Mucosa of descending colon (tissue), 3 donors: ENCODE measurements around the gene AREG. TPM values are rescaled to one million over a fixed set of nuclear protein-coding genes. Genes with fewer than 3 reads are reported as not detected.

Experiments used
- ATAC-seq: fragments of 200-7000 bp; cut with Tn5 transposase; one replicate; pipeline ENCODE4 v1.9.1; 2020; ENCODE audit warnings: mild to moderate bottlenecking, moderate library complexity
- DNase-seq, 3 donors: peaks; one replicate each; pipeline ENCODE4 v3.0.0-alpha.2; 2020
- H3K36me3 ChIP-seq: fragments of 200-600 bp; one replicate; pipeline ENCODE4 v1.8.0; 2021; ENCODE audit warnings: low read depth, mild to moderate bottlenecking
- H3K4me1 ChIP-seq: fragments of 200-600 bp; one replicate; pipeline ENCODE4 v1.8.0; 2021; ENCODE audit warnings: low read depth, mild to moderate bottlenecking
- H3K4me3 ChIP-seq: fragments of 200-600 bp; one replicate; pipeline ENCODE4 v1.8.0; 2021; ENCODE audit warnings: mild to moderate bottlenecking
- H3K9me3 ChIP-seq: fragments of 200-600 bp; one replicate; pipeline ENCODE4 v1.8.0; 2021; ENCODE audit warnings: mild to moderate bottlenecking
- intact Hi-C, 2 donors: fragments of 100-400 bp; cut with DNase I in 1 of 2; cut with micrococcal nuclease in 1 of 2; formaldehyde crosslinking; loops; one replicate each; pipeline versions ENCODE4 v1.11.0 to v1.11.1; 2022; cut with DNase I, micrococcal nuclease
- total RNA-seq, 3 donors: library from RNA; stranded (reverse); fragmentation: NEBNext Ultra II Directional in 2 of 3; extraction: Animal tissue kit (Norgen Biotek cat#: 25700) in 2 of 3; gene quantifications; one replicate each; pipeline versions ENCODE4 v1.2.1 to v1.2.4, GENCODE V29; 2021 to 2023
- TF ChIP-seq, protein P1 (sequence below): fragments of 200-600 bp; IDR thresholded peaks from one replicate; pipeline ENCODE4 v1.8.0; 2022; ENCODE audit warnings: antibody characterized with exemption, mild to moderate bottlenecking
- donor health status: DM: no; HTN: no; CAD: no; lungs with moderate emphysema.
- donor health status: DM: no; HTN: no; CAD: no.
- donor health status: DM: no; HTN: yes; CAD: no.

AREG gene
- total RNA-seq, 3 donors from 2014 or later = 16.9 to 26.2 (median 18.9) TPM

DNA sequence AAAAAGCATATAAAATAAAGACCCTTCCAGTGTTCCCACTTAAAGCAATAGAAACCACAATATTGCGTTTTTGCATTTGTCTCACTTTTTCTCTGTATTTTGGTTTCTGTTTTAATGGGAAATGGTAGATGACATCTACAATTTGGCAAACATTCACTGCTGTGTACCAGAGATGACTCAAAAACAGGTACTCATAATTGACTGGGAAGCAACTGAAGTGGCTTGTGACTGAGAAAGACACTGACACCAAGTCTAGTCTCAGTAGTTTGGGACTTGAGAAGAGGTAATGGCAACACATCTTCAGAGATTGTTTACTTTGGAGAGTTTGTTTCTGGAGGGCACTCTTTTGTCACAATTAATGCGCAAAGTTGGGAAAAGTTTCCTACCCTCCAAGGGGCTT is 42.0 kb downstream of the AREG start:
- ATAC-seq = no peak
- peaks cover 4% of the 10 kb centered on the region for H3K4me1 ChIP-seq
- H3K9me3 ChIP-seq = no peaks in the 10 kb centered on the region
- no peak overlapping the region for H3K4me3 ChIP-seq
- TF ChIP-seq, protein P1, sequence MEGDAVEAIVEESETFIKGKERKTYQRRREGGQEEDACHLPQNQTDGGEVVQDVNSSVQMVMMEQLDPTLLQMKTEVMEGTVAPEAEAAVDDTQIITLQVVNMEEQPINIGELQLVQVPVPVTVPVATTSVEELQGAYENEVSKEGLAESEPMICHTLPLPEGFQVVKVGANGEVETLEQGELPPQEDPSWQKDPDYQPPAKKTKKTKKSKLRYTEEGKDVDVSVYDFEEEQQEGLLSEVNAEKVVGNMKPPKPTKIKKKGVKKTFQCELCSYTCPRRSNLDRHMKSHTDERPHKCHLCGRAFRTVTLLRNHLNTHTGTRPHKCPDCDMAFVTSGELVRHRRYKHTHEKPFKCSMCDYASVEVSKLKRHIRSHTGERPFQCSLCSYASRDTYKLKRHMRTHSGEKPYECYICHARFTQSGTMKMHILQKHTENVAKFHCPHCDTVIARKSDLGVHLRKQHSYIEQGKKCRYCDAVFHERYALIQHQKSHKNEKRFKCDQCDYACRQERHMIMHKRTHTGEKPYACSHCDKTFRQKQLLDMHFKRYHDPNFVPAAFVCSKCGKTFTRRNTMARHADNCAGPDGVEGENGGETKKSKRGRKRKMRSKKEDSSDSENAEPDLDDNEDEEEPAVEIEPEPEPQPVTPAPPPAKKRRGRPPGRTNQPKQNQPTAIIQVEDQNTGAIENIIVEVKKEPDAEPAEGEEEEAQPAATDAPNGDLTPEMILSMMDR = no peak
- intact Hi-C loops = no loop called here
- no peak for DNase-seq
- no peaks in the 10 kb centered on the region for H3K36me3 ChIP-seq

DNA sequence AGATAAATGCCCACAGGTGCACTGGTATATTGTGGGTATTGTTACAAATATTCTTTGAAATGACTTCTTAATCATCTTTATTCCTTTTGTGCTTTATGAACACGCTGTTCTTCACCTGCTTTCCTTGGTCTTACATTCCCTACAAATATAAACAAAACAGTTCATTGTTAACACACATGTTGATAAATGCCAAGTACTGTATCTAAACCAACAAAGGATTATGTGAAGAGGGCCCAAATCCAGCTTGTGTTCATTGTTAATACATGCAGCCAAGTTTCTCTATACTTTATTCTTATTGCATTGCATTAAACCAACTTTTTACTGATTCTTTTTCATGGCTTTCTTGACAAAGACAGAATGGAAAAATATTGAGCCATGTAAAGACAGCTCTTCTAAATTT is 42.8 kb downstream of the AREG start:
- H3K4me3 ChIP-seq = no peak overlapping the region
- no peaks in the 10 kb centered on the region for H3K9me3 ChIP-seq
- ATAC-seq = no peak
- DNase-seq = no peak
- TF ChIP-seq, protein P1 = no peak
- intact Hi-C loops = no loop called here
- H3K4me1 ChIP-seq = peaks cover 4% of the 10 kb centered on the region
- no peaks in the 10 kb centered on the region for H3K36me3 ChIP-seq

DNA sequence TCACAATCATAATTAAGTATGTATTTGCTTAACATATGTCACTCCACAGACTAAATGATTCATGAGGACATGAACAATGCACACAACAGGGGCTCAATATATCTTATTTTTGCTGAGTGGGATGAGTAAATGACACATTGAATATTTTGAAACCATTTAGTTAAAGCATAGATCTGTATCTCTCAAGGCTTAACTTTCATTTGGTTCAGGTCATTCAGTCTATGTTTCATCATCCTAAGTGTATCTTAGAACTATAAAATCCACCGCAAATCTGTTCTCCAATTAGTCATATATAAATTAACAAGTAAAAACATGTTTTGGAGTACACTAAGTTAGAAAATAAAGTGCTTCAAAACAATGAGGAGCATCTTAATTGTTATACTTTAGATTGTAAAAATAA is 45.8 kb downstream of the AREG start:
- intact Hi-C loops = no loop called here
- ATAC-seq = no peak

DNA sequence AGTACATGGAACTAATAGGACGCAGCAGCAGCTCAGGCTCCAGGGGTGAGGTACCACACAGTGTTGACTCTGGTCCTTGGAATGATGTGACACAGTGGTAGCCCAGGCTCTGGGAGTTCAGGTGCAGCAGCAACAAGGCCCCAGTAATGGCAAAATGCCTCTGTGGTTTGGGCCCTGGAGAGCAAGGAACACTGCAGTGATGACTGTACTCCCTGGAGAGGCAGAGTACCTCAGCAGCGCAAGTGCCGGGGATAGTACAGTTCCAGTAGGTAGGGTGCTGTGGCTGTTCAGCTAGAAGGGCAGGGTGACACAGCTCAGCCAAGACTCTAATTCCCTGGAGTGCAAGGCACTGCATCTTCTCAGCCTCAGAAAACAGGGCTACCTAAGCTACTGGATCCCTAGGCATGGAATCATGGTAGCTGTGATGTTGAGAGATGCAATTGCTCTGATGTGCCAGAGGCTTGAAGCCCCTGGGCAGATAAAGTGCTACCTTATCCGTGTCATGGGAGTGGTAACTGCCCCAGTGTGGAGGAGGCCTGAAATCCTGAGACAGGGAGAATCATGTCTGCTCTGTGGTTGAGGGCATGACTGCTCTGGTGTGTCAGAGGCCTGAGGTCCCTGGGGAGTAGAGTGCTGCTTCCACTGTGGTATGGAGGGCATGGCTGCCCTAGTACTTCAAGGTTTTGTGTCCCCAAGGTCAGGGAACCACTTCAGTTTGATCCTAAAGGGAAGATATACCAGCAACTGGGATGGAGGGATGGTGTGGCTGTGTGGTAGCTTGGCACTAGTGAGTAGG is 55.2 kb downstream of the AREG start:
- no peak for ATAC-seq

More for the DNA sequence above, 45.8 kb downstream of the AREG start:
- Histone ChIP-seq H3K4me1 (peaks cover 4% of the 10 kb centered on the region), H3K36me3 (no peaks in the 10 kb centered on the region), H3K9me3 (no peaks in the 10 kb centered on the region), H3K4me3 (no peak overlapping the region)
- TF ChIP-seq, protein P1 = no peak
- DNase-seq = no peak

DNA sequence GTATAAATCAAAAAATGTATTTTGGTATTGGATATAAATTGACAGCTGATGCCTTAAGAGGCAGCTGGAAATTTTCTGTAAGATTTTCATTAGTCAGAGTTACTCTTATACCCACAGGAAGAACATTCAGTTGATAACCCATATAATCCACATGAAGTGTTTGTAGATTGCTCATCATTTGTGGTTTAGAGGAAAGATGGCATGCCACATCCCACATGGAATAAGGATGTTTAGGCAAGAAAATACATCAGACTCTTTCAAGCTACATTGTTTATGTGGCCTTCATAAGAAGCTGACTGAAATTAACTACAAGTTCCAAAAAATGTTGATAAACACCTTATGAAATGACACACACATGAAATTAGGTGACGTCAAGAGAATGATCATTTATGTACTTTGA is 56.6 kb downstream of the AREG start:
- no peaks in the 10 kb centered on the region for H3K36me3 ChIP-seq
- H3K4me1 ChIP-seq = no peaks in the 10 kb centered on the region
- intact Hi-C loops = no loop called here
- ATAC-seq = no peak
- no peak overlapping the region for H3K4me3 ChIP-seq
- TF ChIP-seq, protein P1 = no peak
- no peak for DNase-seq
- peaks cover 3% of the 10 kb centered on the region for H3K9me3 ChIP-seq

More for the DNA sequence above, 55.2 kb downstream of the AREG start:
- intact Hi-C loops = no loop called here
- DNase-seq = no peak
- TF ChIP-seq, protein P1 = no peak
- Histone ChIP-seq H3K9me3 (peaks cover 3% of the 10 kb centered on the region), H3K4me1 (no peaks in the 10 kb centered on the region), H3K4me3 (no peak overlapping the region), H3K36me3 (no peaks in the 10 kb centered on the region)
